Sciatic nerve (tissue), 2 donors: ENCODE results near the gene FMN1. TPM values are rescaled to one million over a fixed set of nuclear protein-coding genes. Genes with fewer than 3 reads are reported as not detected.
A peak's percentile ranks its signal among the peaks of the same experiment; 100 is the strongest.

Source experiments
- ATAC-seq: fragments of 200-7000 bp; cut with Tn5 transposase; one replicate; pipeline ENCODE4 v1.9.1; 2020; ENCODE audit warnings: mild to moderate bottlenecking, moderate library complexity
- DNase-seq: peaks from one replicate; pipeline ENCODE4 v3.0.0-alpha.2; 2020; ENCODE audit warnings: low spot score
- intact Hi-C: fragments of 100-400 bp; cut with DNase I; formaldehyde crosslinking; loops from one replicate; pipeline ENCODE4 v1.14.2; 2022
- total RNA-seq: library from RNA; stranded (reverse); fragmentation: NEBNext Ultra II Directional; extraction: Animal tissue kit (Norgen Biotek cat#: 25700); gene quantifications from one replicate; pipeline ENCODE4 v1.2.1, GENCODE V29; 2021
- donor health status: DM: no; HTN: no; CAD: no.
- donor health status: DM: no; HTN: no; CAD: no.

FMN1 gene
- total RNA-seq, 1 donor from 2014 or later, result 10.0 TPM

- intact Hi-C loops, result no loop called here
- ATAC-seq, result no peak
- no peak for DNase-seq
These were observed 308.8 kb downstream of the FMN1 start for GRCh38 chr15:32885713-32886112.

- intact Hi-C loops, result no loop called here
- ATAC-seq, result no peak
These were observed 310.4 kb downstream of the FMN1 start for GRCh38 chr15:32884146-32884545.

GRCh38 chr15:32882955-32883354, 311.6 kb downstream of the FMN1 start:
- intact Hi-C loops, result no loop called here
- no peak for DNase-seq
- no peak for ATAC-seq

More at GRCh38 chr15:32884146-32884545, 310.4 kb downstream of the FMN1 start:
- no peak for DNase-seq

- intact Hi-C loops, result no loop called here
- DNase-seq (no peak), ATAC-seq (no peak)
These were observed 313.0 kb downstream of the FMN1 start for GRCh38 chr15:32881528-32881927.

GRCh38 chr15:32880642-32881041, 313.9 kb downstream of the FMN1 start:
- no peak for ATAC-seq
- intact Hi-C loops, result no loop called here

GRCh38 chr15:32879980-32880379, 314.5 kb downstream of the FMN1 start:
- intact Hi-C loops, result no loop called here
- DNase-seq (no peak), ATAC-seq (no peak)

More at GRCh38 chr15:32880642-32881041, 313.9 kb downstream of the FMN1 start:
- DNase-seq, result no peak

GRCh38 chr15:32878869-32879805, 315.4 kb downstream of the FMN1 start:
- DNase-seq (no peak), ATAC-seq (no peak)
- intact Hi-C loops, result no loop called here

- ATAC-seq (no peak), DNase-seq (no peak)
- intact Hi-C loops, result no loop called here
These were observed 316.2 kb downstream of the FMN1 start for GRCh38 chr15:32878342-32878741.

- ATAC-seq, result no peak
- DNase-seq, result no peak
- intact Hi-C loops, result no loop called here
These were observed 317.1 kb downstream of the FMN1 start for GRCh38 chr15:32877252-32878019.

GRCh38 chr15:32873284-32874114, 321.0 kb downstream of the FMN1 start:
- DNase-seq, result no peak
- ATAC-seq, result peak; percentile 72
- intact Hi-C loops, result no loop called here

GRCh38 chr15:32872621-32873283, 321.8 kb downstream of the FMN1 start:
- ATAC-seq (peak; percentile 97), DNase-seq (no peak)
- intact Hi-C loops, result no loop called here

GRCh38 chr15:32871883-32872282, 322.6 kb downstream of the FMN1 start:
- intact Hi-C loops, result no loop called here
- no peak for DNase-seq
- no peak for ATAC-seq

- ATAC-seq (no peak), DNase-seq (no peak)
- intact Hi-C loops, result no loop called here
These were observed 324.1 kb downstream of the FMN1 start for GRCh38 chr15:32870240-32871033.

- no peak for DNase-seq
- ATAC-seq, result no peak
- intact Hi-C loops, result no loop called here
These were observed 324.7 kb downstream of the FMN1 start for GRCh38 chr15:32869776-32870175.

- no peak for DNase-seq
- intact Hi-C loops, result no loop called here
- no peak for ATAC-seq
These were observed 327.2 kb downstream of the FMN1 start for GRCh38 chr15:32867313-32867626.

GRCh38 chr15:32866454-32867312, 327.8 kb downstream of the FMN1 start:
- peak; percentile 34 for ATAC-seq

GRCh38 chr15:32864841-32865240, 329.7 kb downstream of the FMN1 start:
- intact Hi-C loops, result no loop called here
- DNase-seq, result no peak
- no peak for ATAC-seq

More at GRCh38 chr15:32866454-32867312, 327.8 kb downstream of the FMN1 start:
- no peak for DNase-seq
- intact Hi-C loops, result no loop called here
